Measurements from ENCODE around the gene POLR1C. TPM values are rescaled to one million over a fixed set of nuclear protein-coding genes. Genes with fewer than 3 reads are reported as not detected.
A peak's percentile ranks its signal among the peaks of the same experiment; 100 is the strongest.
"Not testable (repeated sequence)": the region's sequence is repeated elsewhere in the genome, so short reads cannot be mapped to it uniquely, and the experiment has no call there.

The POLR1C gene
- total RNA-seq, 1 experiment from 2014 or later: 41.4 TPM

DNA sequence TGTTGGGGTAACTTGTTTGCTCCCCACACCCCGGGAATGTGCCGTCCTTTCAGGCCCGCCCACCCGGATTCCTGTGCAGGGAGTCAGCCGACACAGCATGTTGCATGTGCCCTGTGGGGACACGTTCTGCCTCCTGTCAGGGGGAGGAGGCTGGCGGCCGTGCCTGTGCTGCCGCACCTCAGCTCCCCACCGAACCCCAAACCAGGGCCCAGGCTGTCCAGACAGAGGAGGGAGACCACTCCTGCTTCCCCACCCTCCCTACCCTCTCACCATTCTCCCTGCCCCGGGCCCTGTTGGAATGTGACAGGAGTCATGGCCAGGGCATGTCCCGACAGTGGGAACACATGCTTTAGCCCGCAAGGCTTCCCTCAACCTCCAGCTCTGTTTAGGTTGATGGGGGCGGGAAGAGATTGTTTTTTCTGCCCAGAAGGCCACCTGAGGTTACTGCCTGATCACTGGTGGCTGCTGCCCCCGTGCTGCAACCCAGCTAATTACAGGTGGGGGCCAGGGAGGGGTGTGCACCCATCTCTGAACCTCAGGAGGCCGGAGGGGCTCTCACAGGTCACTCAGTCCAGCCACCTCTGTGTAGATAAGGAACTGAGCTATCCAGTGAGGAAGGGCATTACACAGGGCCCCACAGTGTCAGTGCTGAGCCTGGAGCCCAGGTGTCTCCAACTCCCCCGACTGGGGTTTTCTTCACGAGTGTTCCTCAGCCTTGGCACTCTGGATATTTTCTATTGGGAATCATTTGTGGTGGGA, 20.3 kb upstream of the POLR1C start:
- H4K20me1 ChIP-seq (ENCODE audit: insufficient read depth): 0 out of 2 replicates have a peak, but pooled peaks cover 8% of the 10 kb centered on the region
- ChIA-PET CTCF (interaction anchor here (0.6 to 2.8 kb wide), 9 partner anchors 11 to 437 kb away, joined by 3 to 15 read pairs (median 6); partner anchors contain the start of gene MRPL2), POLR2A (ENCODE audit: unreplicated experiment) (interaction anchor here (0.6 to 0.9 kb wide), 3 partner anchors 19 to 127 kb away, joined by 3 to 10 read pairs (median 5); partner anchors contain the start of genes TJAP1 and ZNF318)
- BruUV-seq (replicated peaks): no TSS peak
- H3K4me3 ChIP-seq: no peak overlapping the region
- intact Hi-C loops (cut with micrococcal nuclease; ENCODE audit: unreplicated experiment): loop anchor here (1.0 to 10.0 kb wide), 6 partner anchors 20 to 322 kb away; partner anchors contain the start of genes CRIP3, SRF and TJAP1
- TF ChIP-seq CTCF (conservative IDR thresholded peaks at IDR 0.05) (peak; percentile 82), EZH2 (IDR thresholded peaks at IDR 0.05; ENCODE audit: low read depth) (no peak)
- H3K9me2 ChIP-seq (ENCODE audit: insufficient read depth): no peaks in the 10 kb centered on the region
- H3K4me2 ChIP-seq: peak overlapping the region; percentile 70
- peak overlapping the region; percentile 57 for H3K27ac ChIP-seq
- no peak overlapping the region for H2AFZ ChIP-seq
- no peaks in the 10 kb centered on the region for H3K9me3 ChIP-seq (ENCODE audit: insufficient read depth, low read depth)
- H3K4me1 ChIP-seq (replicated peaks; ENCODE audit: insufficient read depth): peaks cover 31% of the 10 kb centered on the region
- H3K36me3 ChIP-seq (ENCODE audit: low read depth): peaks cover 15% of the 10 kb centered on the region; the same call in 1 of the 2 replicates
- peaks cover 27% of the 10 kb centered on the region; the same call in 1 of the 2 replicates for H3F3A ChIP-seq (ENCODE audit: insufficient read depth, low read depth)
- no peaks in the 10 kb centered on the region for H3K27me3 ChIP-seq (ENCODE audit: insufficient read depth, low read depth)
- peaks cover 4% of the 10 kb centered on the region; the same call in 1 of the 2 replicates for H3K79me2 ChIP-seq (ENCODE audit: low read depth)
- peak; percentile 73 to 78 for DNase-seq

DNA sequence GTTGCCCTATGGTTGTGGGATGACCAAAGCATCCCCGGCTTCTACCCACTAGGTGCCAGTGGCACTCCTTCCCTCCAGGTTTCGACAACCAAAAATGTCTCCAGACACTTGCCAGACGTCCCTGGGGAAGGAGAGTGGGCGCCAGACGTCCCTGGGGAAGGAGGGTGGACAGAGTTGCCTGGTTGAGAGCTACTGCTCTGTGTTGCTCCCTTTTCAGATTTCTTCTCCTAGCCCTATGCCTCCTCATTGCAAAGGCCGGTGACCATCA, 19.8 kb upstream of the POLR1C start:
- no TSS peak for BruUV-seq (replicated peaks)
- H3K79me2 ChIP-seq (ENCODE audit: low read depth): peaks cover 4% of the 10 kb centered on the region; the same call in 1 of the 2 replicates
- ChIA-PET POLR2A (ENCODE audit: unreplicated experiment) (interaction anchor here (0.8 kb wide), 1 partner anchor 128 kb away, joined by 10 read pairs; the partner anchor contains the start of gene ZNF318), CTCF (interaction anchor here (0.7 to 2.8 kb wide), 4 partner anchors 10 to 329 kb away, joined by 3 to 11 read pairs (median 8); no protein-coding TSS in a partner anchor)
- H3K27ac ChIP-seq: no peak overlapping the region
- no peak for DNase-seq
- peak overlapping the region; percentile 70 for H3K4me2 ChIP-seq
- H3K9me2 ChIP-seq (ENCODE audit: insufficient read depth): no peaks in the 10 kb centered on the region
- intact Hi-C loops (cut with micrococcal nuclease; ENCODE audit: unreplicated experiment): loop anchor here (2.0 to 10.0 kb wide), 4 partner anchors 20 to 322 kb away; partner anchors contain the start of genes CRIP3, SRF and TJAP1
- no peak overlapping the region for H2AFZ ChIP-seq
- H3K27me3 ChIP-seq (ENCODE audit: insufficient read depth, low read depth): no peaks in the 10 kb centered on the region
- TF ChIP-seq CTCF (conservative IDR thresholded peaks at IDR 0.05) (no peak), EZH2 (IDR thresholded peaks at IDR 0.05; ENCODE audit: low read depth) (no peak)
- peaks cover 15% of the 10 kb centered on the region; the same call in 1 of the 2 replicates for H3K36me3 ChIP-seq (ENCODE audit: low read depth)
- peaks cover 28% of the 10 kb centered on the region for H3K4me1 ChIP-seq (replicated peaks; ENCODE audit: insufficient read depth)
- H3F3A ChIP-seq (ENCODE audit: insufficient read depth, low read depth): peaks cover 27% of the 10 kb centered on the region; the same call in 1 of the 2 replicates
- no peaks in the 10 kb centered on the region for H3K9me3 ChIP-seq (ENCODE audit: insufficient read depth, low read depth)
- 0 out of 2 replicates have a peak, but pooled peaks cover 5% of the 10 kb centered on the region for H4K20me1 ChIP-seq (ENCODE audit: insufficient read depth)
- no peak overlapping the region for H3K4me3 ChIP-seq

- BruUV-seq (replicated peaks): no TSS peak
- Histone ChIP-seq H2AFZ (no peak overlapping the region), H3K9me2 (ENCODE audit: insufficient read depth) (no peaks in the 10 kb centered on the region), H3K27ac (no peak overlapping the region), H4K20me1 (ENCODE audit: insufficient read depth) (0 out of 2 replicates have a peak, but pooled peaks cover 5% of the 10 kb centered on the region), H3K4me3 (no peak overlapping the region), H3K36me3 (ENCODE audit: low read depth) (peaks cover 15% of the 10 kb centered on the region; the same call in 1 of the 2 replicates), H3K27me3 (ENCODE audit: insufficient read depth, low read depth) (no peaks in the 10 kb centered on the region), H3K9me3 (ENCODE audit: insufficient read depth, low read depth) (no peaks in the 10 kb centered on the region), H3K79me2 (ENCODE audit: low read depth) (peaks cover 4% of the 10 kb centered on the region; the same call in 1 of the 2 replicates), H3F3A (ENCODE audit: insufficient read depth, low read depth) (peaks cover 27% of the 10 kb centered on the region; the same call in 1 of the 2 replicates), H3K4me2 (no peak overlapping the region), H3K4me1 (replicated peaks; ENCODE audit: insufficient read depth) (peaks cover 28% of the 10 kb centered on the region)
- intact Hi-C loops (cut with micrococcal nuclease; ENCODE audit: unreplicated experiment): loop anchor here (2.0 to 10.0 kb wide), 4 partner anchors 21 to 323 kb away; partner anchors contain the start of genes CRIP3, SRF and TJAP1
- POLR2A ChIA-PET (ENCODE audit: unreplicated experiment): no interaction called here
- no peak for TF ChIP-seq EZH2 (IDR thresholded peaks at IDR 0.05; ENCODE audit: low read depth)
- TF ChIP-seq CTCF (conservative IDR thresholded peaks at IDR 0.05): no peak
- no peak for DNase-seq
- CTCF ChIA-PET: interaction anchor here (1.4 kb wide), 1 partner anchor 44 kb away, joined by 3 read pairs; no protein-coding TSS in a partner anchor
Measured at GRCh38 chr6:43497689-43498088, 19.2 kb upstream of the POLR1C start.

DNA sequence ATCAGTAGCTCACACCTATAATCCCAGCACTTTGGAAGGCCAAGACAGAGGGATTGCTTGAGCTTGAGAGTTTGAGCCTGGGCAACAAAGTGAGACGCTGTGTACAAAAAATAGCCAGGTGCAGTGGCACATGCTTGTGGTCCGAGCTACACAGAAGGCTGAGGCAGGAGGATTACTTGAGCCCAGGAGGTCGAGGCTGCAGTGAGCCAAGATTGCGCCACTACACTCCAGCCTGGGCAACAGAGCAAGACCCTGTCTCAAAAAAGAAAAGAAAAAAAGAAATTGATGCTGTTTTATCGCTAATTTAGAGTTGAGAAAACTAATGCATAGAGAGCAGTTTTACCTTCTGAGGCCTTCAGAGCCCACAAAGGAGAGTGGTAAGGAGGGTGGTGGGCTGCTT, 18.6 kb upstream of the POLR1C start:
- H3K9me2 ChIP-seq (ENCODE audit: insufficient read depth); BruUV-seq (replicated peaks); H2AFZ ChIP-seq; H3K27me3 ChIP-seq (ENCODE audit: insufficient read depth, low read depth); H3K79me2 ChIP-seq (ENCODE audit: low read depth); H4K20me1 ChIP-seq (ENCODE audit: insufficient read depth); H3K27ac ChIP-seq; H3K9me3 ChIP-seq (ENCODE audit: insufficient read depth, low read depth); H3K4me3 ChIP-seq; DNase-seq; H3K4me2 ChIP-seq: not testable (repeated sequence)
- peaks cover 27% of the 10 kb centered on the region; the same call in 1 of the 2 replicates for H3F3A ChIP-seq (ENCODE audit: insufficient read depth, low read depth)
- peaks cover 15% of the 10 kb centered on the region; the same call in 1 of the 2 replicates for H3K36me3 ChIP-seq (ENCODE audit: low read depth)
- intact Hi-C loops (cut with micrococcal nuclease; ENCODE audit: unreplicated experiment): loop anchor here (5.0 to 10.0 kb wide), 3 partner anchors 63 to 323 kb away; partner anchors contain the start of genes CRIP3 and SRF
- POLR2A ChIA-PET (ENCODE audit: unreplicated experiment): interaction anchor here (0.6 kb wide), 1 partner anchor 62 kb away, joined by 3 read pairs; no protein-coding TSS in a partner anchor
- CTCF ChIA-PET: interaction anchor here (0.5 to 1.4 kb wide), 2 partner anchors 38 to 44 kb away, joined by 3 read pairs; no protein-coding TSS in a partner anchor
- H3K4me1 ChIP-seq (replicated peaks; ENCODE audit: insufficient read depth): peaks cover 28% of the 10 kb centered on the region
